ENCODE results near the gene TREML4.

DNA sequence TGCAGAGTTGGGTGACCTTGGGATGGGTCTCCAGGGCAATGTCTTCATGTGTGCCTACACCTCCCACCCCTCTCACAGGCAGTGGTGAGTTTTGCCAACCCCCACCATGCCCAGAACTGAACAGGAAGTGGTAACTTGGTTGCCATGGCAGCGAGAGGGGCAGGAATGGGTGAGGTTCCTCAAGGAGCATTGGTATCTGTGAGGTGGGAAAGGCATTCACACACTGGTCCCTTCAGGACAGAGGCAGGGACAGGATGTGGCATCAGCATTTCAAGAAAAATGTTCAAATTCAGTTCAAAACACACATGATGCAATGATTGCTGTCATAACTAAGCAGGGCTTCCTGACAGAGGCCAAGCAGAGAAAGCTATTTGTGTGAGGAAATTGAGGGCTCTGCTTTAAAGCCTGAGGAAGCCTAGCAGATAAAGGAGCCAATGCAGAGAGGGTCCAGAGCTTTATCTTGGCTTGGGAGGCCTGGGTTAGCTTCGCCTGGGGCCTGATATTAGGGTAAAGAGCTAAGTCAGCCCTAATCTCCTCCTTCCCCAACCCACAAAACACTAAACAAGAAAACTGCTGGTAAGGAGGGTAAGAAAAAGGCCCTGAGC lies 27.8 kb upstream of the TREML4 start:
- TF ChIP-seq POLR2AphosphoS5 (IDR thresholded peaks at IDR 0.05; ENCODE audit: insufficient read depth in 1 of 2, low read depth in 1 of 2) (no peak), POLR2A (IDR thresholded peaks at IDR 0.05) (no peak)
- TF ChIP-seq, protein P1, sequence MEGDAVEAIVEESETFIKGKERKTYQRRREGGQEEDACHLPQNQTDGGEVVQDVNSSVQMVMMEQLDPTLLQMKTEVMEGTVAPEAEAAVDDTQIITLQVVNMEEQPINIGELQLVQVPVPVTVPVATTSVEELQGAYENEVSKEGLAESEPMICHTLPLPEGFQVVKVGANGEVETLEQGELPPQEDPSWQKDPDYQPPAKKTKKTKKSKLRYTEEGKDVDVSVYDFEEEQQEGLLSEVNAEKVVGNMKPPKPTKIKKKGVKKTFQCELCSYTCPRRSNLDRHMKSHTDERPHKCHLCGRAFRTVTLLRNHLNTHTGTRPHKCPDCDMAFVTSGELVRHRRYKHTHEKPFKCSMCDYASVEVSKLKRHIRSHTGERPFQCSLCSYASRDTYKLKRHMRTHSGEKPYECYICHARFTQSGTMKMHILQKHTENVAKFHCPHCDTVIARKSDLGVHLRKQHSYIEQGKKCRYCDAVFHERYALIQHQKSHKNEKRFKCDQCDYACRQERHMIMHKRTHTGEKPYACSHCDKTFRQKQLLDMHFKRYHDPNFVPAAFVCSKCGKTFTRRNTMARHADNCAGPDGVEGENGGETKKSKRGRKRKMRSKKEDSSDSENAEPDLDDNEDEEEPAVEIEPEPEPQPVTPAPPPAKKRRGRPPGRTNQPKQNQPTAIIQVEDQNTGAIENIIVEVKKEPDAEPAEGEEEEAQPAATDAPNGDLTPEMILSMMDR (IDR thresholded peaks at IDR 0.05) = no peak
